ENCODE measurements around the gene PFKFB3.

DNA sequence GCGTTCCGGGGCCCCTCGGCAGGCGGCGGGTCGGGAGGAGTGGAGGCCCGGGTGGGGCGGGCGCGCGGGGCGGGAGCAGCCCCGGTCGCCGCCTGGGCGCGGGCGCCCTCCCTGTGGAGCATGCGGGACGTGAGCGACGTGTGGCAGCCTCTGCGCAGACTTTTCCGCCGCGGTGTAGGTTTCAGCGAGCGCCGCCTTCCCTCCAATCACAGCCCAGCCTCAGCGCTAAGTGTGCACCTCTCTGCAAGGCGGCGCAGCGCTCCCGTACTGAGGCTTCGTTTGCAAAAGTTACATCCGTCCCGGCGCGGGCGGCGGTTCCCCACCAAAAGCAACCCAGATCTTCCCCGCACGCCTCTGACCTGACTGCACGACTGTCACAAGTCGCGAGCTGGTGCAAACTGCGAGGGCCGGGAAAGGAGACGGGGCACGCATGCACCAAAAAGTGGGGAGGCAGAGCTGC, 1.2 kb upstream of the PFKFB3 start:
- TF ChIP-seq POGZ (CRISPR knock-in tag; IDR thresholded peaks at IDR 0.05) (0 out of 2 replicates have a peak, but pooled peaks have one; percentile 44), ZNF275 (CRISPR knock-in tag; IDR thresholded peaks at IDR 0.05; ENCODE audit: borderline replicate concordance) (0 out of 2 replicates have a peak, but pooled peaks have one; percentile 46), KDM1A (CRISPR knock-in tag; IDR thresholded peaks at IDR 0.05) (no peak), MTF2 (CRISPR knock-in tag; IDR thresholded peaks at IDR 0.05; ENCODE audit: borderline replicate concordance) (no peak), GATAD2A (CRISPR knock-in tag; IDR thresholded peaks at IDR 0.05) (no peak), GZF1 (CRISPR knock-in tag; IDR thresholded peaks at IDR 0.05) (peak; percentile 31; the same call in 1 of the 2 replicates), FOSL2 (CRISPR knock-in tag; IDR thresholded peaks at IDR 0.05) (no peak)
- TF ChIP-seq, protein P1, sequence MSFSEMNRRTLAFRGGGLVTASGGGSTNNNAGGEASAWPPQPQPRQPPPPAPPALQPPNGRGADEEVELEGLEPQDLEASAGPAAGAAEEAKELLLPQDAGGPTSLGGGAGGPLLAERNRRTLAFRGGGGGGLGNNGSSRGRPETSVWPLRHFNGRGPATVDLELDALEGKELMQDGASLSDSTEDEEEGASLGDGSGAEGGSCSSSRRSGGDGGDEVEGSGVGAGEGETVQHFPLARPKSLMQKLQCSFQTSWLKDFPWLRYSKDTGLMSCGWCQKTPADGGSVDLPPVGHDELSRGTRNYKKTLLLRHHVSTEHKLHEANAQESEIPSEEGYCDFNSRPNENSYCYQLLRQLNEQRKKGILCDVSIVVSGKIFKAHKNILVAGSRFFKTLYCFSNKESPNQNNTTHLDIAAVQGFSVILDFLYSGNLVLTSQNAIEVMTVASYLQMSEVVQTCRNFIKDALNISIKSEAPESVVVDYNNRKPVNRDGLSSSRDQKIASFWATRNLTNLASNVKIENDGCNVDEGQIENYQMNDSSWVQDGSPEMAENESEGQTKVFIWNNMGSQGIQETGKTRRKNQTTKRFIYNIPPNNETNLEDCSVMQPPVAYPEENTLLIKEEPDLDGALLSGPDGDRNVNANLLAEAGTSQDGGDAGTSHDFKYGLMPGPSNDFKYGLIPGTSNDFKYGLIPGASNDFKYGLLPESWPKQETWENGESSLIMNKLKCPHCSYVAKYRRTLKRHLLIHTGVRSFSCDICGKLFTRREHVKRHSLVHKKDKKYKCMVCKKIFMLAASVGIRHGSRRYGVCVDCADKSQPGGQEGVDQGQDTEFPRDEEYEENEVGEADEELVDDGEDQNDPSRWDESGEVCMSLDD (CRISPR knock-in tag; IDR thresholded peaks at IDR 0.05; ENCODE audit: borderline replicate concordance), result no peak
